Fibroblast of skin of right quadriceps (primary cell): ENCODE data around the gene TMEM145.

Source experiments
- DNase-seq: peaks from one replicate; pipeline ENCODE4 v3.0.0-alpha.2; 2013

Gene TMEM145

GRCh38 chr19:42366673-42367072 lies 53.6 kb downstream of the TMEM145 start:
- no peak for DNase-seq

DNA sequence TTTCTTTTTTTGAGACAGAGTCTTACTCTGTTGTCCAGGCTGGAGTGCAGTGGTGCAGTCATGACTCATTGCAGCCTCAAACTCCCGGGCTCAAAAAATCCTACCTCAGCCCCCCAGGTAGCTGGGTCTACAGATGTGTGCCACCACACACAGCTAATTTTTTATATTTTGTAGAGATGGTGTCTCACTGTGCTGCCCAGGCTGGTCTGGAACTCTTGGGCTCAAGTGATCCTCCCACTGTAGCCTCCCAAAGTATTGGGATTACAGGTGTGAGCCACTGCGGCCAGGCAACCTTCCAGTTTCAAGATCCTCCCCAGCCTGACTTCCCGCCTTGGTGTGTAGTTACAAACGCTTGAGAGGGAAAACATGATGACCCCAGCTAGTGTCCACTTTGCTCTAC lies 54.8 kb downstream of the TMEM145 start:
- DNase-seq, result no peak

DNA sequence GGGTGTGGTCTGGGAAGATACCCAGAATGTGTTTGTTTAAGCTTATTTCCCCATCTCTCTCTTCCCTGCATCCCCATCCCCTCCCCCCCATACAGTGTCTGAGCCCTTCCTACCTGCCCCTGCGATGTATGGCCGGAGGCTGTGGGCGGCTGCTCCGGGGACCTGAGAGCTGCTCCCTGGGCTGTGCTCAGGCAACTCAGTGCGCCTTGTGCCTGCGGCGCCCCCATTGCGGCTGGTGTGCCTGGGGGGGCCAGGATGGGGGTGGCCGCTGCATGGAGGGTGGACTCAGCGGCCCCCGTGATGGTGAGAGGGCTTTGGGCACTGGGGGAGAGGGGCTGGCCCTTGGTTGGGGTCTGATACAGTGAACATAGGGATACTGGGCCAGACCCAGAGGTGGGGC lies 55.3 kb downstream of the TMEM145 start:
- DNase-seq, result no peak

GRCh38 chr19:42368765-42369164 lies 55.7 kb downstream of the TMEM145 start:
- DNase-seq, result no peak

- no peak for DNase-seq
These were observed 56.4 kb downstream of the TMEM145 start for GRCh38 chr19:42369433-42370067.

DNA sequence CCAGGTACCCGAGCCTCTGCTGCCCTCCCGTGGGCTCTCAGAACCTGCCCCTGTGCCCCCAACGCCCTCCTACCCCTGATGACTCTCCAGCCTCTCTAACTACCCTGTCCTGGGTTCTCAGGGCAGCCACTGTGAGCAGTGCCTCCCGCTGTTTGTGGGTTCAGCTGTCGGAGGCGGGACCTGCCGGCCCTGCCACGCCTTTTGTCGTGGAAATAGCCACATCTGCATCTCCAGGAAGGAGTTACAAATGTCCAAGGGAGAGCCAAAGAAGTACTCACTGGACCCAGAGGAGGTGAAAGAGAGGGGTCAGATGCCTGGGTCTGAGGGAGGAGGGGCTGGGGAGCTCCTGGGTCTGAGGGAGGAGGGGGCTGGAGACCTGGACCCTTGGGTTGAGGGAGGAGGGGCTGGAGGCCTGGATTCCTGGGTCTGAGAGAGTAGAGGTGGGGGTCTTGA lies 57.0 kb downstream of the TMEM145 start:
- DNase-seq, result no peak

DNA sequence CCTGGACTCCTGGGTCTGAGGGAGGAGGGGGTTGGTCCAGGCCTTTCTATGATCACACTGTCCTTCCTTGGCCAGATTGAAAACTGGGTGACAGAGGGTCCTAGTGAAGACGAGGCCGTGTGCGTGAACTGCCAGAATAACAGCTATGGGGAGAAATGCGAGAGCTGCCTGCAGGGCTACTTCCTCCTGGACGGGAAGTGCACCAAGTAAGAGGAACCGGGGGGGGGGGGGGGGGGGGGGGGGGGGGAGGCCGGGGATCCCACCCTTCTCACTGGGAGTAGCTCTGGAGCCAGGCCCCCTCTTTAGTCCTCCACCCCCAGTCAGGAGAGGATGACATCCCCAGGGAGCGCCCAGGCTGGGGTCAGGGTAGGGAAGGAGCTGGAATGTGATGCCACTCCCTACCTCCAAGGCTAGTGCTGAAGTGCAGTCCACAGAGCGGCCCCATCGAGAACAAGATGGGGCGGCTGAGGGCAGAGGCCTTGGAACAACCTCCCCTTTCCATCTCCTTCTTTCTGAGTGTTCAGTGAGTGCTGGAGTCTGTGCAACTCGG lies 57.6 kb downstream of the TMEM145 start:
- DNase-seq, result no peak
